NOMO-1 treated with dmso at 0.1 percent for 144 hours (cell line): ENCODE measurements around the gene MYO15B.

Source experiments
- DNase-seq: peaks from one replicate; lab custom pipeline; 2025; ENCODE audit not compliant: unreplicated experiment; lab: John Stamatoyannopoulos, UW

MYO15B gene

DNA sequence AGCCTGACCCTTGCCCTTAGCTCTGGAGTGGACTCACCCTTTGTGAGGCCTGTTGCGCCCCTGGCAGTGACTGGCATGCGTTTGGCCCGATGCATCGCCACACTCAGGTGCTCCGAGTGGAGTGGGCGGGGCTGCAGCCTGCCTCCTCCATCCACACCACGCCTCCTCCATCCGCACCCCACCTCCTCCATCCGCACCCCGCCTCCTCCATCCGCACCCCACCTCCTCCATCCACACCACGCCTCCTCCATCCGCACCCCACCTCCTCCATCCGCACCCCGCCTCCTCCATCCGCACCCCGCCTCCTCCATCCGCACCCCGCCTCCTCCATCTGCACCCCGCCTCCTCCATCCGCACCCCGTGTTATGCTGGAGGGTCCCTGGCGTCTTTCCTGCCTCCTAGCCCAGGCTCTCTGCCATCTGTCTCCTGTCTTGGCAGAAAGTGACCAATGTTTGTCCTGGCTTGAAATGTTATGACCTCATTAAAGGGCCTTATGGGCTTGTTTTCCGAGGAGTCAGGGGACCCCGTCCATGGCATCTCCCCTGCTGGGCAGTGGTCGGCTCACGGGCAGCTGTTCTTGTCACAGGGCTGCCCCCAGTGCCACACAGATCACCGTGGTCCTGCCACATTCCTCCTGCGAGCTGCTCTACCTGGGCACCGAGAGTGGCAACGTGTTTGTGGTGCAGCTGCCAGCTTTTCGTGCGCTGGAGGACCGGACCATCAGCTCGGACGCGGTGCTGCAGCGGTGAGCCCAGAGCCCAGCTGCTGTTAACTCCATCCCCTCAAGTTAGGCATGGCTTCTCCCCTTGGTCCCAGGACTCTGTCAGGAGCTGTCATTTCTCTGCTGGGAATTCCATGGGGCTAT is 28.7 kb upstream of the MYO15B start:
- DNase-seq, result no peak

GRCh38 chr17:75559958-75560533 is 27.6 kb upstream of the MYO15B start:
- DNase-seq, result no peak

GRCh38 chr17:75561927-75562603 is 25.5 kb upstream of the MYO15B start:
- DNase-seq, result no peak

DNA sequence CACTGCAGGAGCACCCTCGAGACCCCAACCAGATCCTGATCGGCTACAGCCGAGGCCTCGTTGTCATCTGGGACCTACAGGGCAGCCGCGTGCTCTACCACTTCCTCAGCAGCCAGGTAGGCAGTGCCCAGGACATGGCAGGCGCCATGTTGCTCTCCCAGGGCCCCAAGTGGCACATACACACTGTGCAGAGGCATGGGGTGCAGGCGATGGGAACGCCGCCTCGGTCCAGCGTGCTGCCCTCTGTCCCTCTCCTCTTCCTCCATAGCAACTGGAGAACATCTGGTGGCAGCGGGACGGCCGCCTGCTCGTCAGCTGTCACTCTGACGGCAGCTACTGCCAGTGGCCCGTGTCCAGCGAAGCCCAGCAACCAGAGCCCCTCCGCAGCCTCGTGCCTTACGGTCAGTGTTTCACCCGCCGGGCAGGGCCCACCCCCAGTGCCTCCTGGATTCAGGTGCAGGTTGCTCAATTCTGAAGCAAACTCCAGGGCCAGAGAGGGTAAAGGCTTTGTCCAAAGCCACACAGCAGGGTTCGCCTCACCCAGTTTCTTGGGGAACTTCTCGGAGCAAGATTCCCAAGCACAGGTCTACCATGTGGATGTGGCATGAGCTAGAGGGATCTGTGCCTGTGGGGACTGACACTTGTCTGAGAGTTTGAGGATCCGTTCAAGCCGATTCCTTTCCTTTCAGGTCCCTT is 24.4 kb upstream of the MYO15B start:
- DNase-seq, result no peak

GRCh38 chr17:75564195-75564594 is 23.4 kb upstream of the MYO15B start:
- DNase-seq, result no peak

DNA sequence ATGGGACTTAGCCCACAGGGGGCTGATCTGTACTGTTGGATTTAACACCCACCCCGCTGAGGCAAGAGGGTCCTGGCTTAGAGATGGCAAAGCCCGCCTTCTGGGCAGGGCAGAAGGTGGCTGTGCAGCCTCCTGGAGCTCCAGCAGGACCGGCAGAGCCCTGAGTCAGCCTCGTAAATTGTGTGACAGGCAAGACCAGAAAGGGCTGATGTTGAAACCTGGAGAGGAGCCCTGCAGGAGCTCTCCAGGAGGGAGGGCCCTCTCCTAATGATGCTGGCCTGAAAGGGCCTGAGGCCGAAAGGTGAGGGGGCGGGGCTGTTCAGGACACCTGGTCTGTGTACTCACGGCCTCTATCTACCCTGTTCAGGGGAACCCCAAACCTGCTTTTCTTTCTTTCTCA is 22.5 kb upstream of the MYO15B start:
- no peak for DNase-seq

- DNase-seq, result no peak
Observed at GRCh38 chr17:75565618-75566017, 22.0 kb upstream of the MYO15B start.

- DNase-seq, result no peak
Observed at GRCh38 chr17:75566416-75566815, 21.2 kb upstream of the MYO15B start.

DNA sequence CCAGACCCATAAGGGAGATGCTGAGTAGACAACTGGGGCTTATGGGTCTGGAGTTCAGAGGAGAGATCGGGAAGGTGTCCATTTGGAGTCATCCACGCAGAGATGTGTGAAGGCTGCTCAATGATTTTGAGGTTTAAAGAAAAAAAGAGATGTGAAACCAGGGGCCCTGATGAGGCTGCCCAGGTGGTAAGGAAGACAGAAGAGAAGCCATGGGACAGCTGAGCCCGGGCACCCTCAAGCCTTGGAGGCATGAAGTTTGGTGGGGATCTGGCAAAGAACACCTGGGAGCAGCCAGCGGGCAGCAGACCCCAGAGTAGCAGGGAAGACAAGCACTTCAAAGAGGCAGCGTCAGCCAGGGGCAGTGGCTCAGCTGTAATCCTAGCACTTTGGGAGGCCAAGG is 20.8 kb upstream of the MYO15B start:
- DNase-seq, result peak; percentile 24

DNA sequence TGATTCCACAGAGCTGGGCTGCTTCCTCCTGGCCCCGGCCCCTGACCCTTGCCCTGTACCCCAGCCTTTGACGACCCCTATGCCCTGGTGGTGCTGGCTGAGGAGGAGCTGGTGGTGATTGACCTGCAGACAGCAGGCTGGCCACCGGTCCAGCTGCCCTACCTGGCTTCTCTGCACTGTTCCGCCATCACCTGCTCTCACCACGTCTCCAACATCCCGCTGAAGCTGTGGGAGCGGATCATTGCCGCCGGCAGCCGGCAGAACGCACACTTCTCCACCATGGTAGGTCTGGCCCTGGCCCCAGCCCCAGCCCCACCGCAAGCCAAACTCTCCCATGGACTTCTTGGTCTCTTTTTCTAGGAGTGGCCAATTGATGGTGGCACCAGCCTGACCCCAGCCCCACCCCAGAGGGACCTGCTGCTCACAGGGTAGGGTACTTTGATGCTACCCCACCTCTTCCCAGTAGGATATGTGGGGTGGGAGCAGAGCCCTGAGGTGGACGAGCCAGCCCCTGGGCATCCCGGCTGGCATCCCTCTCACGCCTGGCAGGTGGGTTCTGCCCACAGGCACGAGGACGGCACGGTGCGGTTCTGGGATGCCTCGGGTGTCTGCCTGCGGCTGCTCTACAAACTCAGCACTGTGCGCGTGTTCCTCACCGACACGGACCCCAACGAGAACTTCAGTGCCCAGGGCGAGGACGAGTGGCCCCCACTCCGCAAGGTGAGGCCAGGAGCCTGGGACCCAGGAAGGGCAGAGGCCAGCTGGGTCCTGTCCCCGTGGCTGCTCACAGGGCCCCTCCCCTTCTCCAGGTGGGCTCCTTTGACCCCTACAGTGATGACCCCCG is 19.0 kb upstream of the MYO15B start:
- no peak for DNase-seq

DNA sequence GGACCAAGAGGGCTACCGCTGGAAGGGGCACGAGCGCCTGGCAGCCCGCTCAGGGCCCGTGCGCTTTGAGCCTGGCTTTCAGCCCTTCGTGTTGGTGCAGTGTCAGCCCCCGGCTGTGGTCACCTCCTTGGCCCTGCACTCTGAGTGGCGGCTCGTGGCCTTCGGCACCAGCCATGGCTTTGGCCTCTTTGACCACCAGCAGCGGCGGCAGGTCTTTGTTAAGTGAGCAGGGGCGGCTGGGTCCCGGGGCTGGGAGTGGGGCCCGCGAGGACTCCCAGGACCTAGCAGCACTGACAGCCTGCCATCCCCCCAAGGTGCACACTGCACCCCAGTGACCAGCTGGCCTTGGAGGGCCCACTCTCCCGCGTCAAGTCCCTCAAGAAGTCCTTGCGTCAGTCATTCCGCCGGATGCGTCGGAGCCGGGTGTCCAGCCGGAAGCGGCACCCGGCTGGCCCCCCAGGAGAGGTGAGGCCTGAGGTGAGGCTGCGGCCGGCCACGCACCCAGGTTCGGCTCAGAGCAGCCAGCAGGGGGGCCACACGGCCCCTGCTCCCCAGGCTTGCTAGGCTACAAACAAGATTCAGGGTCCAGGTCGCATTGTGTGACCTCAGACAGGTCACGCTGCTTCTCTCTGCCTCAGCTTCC is 17.4 kb upstream of the MYO15B start:
- DNase-seq, result no peak

DNA sequence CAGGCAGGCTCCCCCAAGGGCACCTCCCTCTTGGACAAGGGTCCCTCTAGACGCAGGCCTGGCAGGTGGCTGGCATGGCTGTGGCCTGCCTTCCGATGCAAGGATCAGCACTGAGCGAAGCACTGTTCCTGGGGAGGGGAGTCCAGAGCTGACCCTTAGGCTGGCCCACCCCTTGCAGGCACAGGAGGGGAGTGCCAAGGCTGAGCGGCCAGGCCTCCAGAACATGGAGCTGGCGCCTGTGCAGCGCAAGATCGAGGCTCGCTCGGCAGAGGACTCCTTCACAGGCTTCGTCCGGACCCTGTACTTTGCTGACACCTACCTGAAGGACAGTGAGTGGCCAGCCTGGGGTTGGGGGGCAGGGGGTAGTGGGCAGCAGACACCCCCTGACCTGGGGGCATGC is 16.8 kb upstream of the MYO15B start:
- no peak for DNase-seq

DNA sequence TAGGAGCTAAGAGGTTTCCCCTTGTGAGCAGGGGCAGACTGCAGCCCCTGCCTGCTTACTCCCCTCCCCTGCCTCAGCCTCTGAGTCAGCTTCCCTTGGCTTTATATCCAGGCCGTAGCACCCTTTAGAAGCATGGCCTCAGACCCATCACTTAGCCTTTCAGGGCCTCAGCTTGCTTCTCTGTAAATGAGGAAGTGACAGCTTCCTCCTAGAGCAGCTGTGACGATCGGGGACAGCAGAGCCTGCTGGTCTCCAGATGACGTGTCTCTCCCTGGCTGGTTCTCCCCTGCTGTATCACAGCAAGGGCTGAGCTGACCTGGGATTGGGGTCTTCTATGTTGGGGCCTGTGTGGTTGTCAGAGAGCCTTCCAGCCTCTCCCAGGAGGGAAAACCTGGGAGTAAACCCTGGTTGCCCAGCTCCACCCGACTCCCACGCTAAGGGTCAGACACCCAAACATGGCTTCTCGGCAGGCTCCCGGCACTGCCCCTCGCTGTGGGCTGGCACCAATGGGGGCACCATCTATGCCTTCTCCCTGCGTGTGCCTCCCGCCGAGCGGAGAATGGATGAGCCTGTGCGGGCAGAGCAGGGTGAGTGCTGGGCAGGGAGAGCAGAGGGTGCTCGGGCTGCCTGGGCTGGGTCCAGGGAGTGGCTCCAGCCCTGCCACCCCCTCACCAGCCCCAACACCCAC is 16.3 kb upstream of the MYO15B start:
- peak; percentile 91 for DNase-seq

DNA sequence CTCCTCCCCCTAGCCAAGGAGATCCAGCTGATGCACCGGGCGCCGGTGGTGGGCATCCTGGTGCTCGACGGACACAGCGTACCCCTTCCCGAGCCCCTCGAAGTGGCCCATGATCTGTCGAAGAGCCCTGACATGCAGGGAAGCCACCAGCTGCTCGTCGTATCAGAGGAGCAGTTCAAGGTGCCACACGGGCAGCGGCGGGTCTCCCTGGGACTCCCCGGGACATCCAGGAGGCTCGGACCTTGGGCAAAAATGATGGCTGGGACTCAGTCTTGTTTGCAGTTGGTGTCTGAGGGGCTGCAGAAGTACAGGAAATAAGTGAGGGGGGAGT is 15.8 kb upstream of the MYO15B start:
- no peak for DNase-seq

DNA sequence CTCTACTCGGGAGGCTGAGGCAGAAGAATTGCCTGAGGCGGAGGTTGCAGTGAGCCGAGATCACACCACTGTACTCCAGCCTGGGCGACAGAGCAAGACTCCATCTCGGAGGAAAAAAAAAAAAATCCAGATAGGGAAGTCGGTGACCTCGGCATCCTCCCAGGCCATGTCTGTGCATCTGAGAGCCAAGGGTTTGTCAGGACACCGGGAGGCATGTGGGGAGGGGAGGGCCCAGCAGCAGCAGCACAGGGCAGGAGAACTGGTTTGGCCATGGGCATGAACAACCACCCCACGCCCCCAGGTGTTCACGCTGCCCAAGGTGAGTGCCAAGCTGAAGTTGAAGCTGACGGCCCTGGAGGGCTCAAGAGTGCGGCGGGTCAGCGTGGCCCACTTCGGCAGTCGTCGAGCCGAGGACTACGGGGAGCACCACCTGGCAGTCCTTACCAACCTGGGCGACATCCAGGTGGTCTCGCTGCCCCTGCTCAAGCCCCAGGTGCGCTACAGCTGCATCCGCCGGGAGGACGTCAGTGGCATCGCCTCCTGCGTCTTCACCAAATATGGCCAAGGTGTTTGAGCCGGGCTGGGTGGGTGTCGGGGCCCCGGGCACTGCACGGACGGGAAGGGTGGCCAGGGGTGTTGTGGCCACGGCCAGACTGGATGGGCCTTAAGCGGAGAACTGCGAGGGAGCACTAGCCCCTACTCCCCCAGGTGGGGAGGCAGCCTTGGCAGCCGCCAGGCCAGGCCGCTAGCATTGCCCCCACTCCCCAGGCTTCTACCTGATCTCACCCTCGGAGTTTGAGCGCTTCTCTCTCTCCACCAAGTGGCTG is 14.7 kb upstream of the MYO15B start:
- no peak for DNase-seq

- no peak for DNase-seq
Observed at GRCh38 chr17:75573540-75573957, 14.1 kb upstream of the MYO15B start.

GRCh38 chr17:75573994-75574393 is 13.6 kb upstream of the MYO15B start:
- DNase-seq, result no peak

GRCh38 chr17:75574404-75575036 is 13.1 kb upstream of the MYO15B start:
- DNase-seq, result no peak
